ENCODE measurements around the gene RTN4RL2. TPM values are rescaled to one million over a fixed set of nuclear protein-coding genes. Genes with fewer than 3 reads are reported as not detected.
"Not testable (repeated sequence)": the region's sequence is repeated elsewhere in the genome, so short reads cannot be mapped to it uniquely, and the experiment has no call there.

The RTN4RL2 gene
- total RNA-seq, 2 donors from 2014 or later = 0.97 to 1.5 TPM

GRCh38 chr11:57439786-57440185 lies 20.5 kb upstream of the RTN4RL2 start:
- Histone ChIP-seq H3K4me3 (ENCODE audit: low read length) (no peak overlapping the region), H3K9me3 (ENCODE audit: control insufficient read depth, low read length) (no peaks in the 10 kb centered on the region), H3K4me1 (ENCODE audit: control insufficient read depth, insufficient read depth, low read length) (no peaks in the 10 kb centered on the region), H3K27ac (ENCODE audit: low read depth, low read length) (no peak overlapping the region), H3K36me3 (ENCODE audit: control insufficient read depth, insufficient read depth, low read length) (no peaks in the 10 kb centered on the region), H3K9ac (ENCODE audit: extremely low read depth, low read length, poor library complexity, severe bottlenecking) (no peak overlapping the region), H3K27me3 (ENCODE audit: control insufficient read depth, insufficient read depth, low read length, poor library complexity, severe bottlenecking) (peaks cover 6% of the 10 kb centered on the region)
- H3K4me3 Mint-ChIP-seq = no peak overlapping the region
- DNase-seq = no peak
- 80 to 82% methylated on average over 6 of the region's 6 CpGs for WGBS, 2 experiments (ENCODE audit: insufficient coverage in 1 of 2, insufficient read length in 1 of 2)
- no peaks in the 10 kb centered on the region for H3K36me3 Mint-ChIP-seq (ENCODE audit: low read depth)
- H3K27ac Mint-ChIP-seq = no peak overlapping the region
- no peaks in the 10 kb centered on the region for H3K4me1 Mint-ChIP-seq
- no peak for TF ChIP-seq CTCF (conservative IDR thresholded peaks at IDR 0.05)
- no peaks in the 10 kb centered on the region for H3K9me3 Mint-ChIP-seq
- H3K27me3 Mint-ChIP-seq (ENCODE audit: insufficient read depth) = peaks cover 12% of the 10 kb centered on the region

- Histone ChIP-seq H3K4me1 (ENCODE audit: control insufficient read depth, insufficient read depth, low read length) (no peaks in the 10 kb centered on the region), H3K27ac (ENCODE audit: low read depth, low read length) (no peak overlapping the region), H3K36me3 (ENCODE audit: control insufficient read depth, insufficient read depth, low read length) (no peaks in the 10 kb centered on the region), H3K4me3 (ENCODE audit: low read length) (no peak overlapping the region), H3K9me3 (ENCODE audit: control insufficient read depth, low read length) (no peaks in the 10 kb centered on the region), H3K9ac (ENCODE audit: extremely low read depth, low read length, poor library complexity, severe bottlenecking) (no peak overlapping the region), H3K27me3 (ENCODE audit: control insufficient read depth, insufficient read depth, low read length, poor library complexity, severe bottlenecking) (no peaks in the 10 kb centered on the region)
- Mint-ChIP-seq H3K4me1 (no peaks in the 10 kb centered on the region), H3K27ac (no peak overlapping the region), H3K36me3 (ENCODE audit: low read depth) (no peaks in the 10 kb centered on the region), H3K9me3 (no peaks in the 10 kb centered on the region), H3K4me3 (no peak overlapping the region), H3K27me3 (ENCODE audit: insufficient read depth) (peaks cover 10% of the 10 kb centered on the region)
- TF ChIP-seq CTCF (conservative IDR thresholded peaks at IDR 0.05) = no peak
- no peak for DNase-seq
- 87% methylated on average over 4 of the region's 4 CpGs; no CpG with 5 or more reads in 1 of the 2 experiments for WGBS, 2 experiments (ENCODE audit: insufficient coverage in 1 of 2, insufficient read length in 1 of 2)
Measured at GRCh38 chr11:57440744-57441414, 19.4 kb upstream of the RTN4RL2 start.

- 85 to 90% methylated on average over 8 to 9 of the region's 9 CpGs for WGBS, 2 experiments (ENCODE audit: insufficient coverage in 1 of 2, insufficient read length in 1 of 2)
- Mint-ChIP-seq H3K4me1 (no peaks in the 10 kb centered on the region), H3K27me3 (ENCODE audit: insufficient read depth) (peaks cover 19% of the 10 kb centered on the region), H3K9me3 (no peaks in the 10 kb centered on the region), H3K36me3 (ENCODE audit: low read depth) (no peaks in the 10 kb centered on the region), H3K4me3 (no peak overlapping the region), H3K27ac (no peak overlapping the region)
- no peak for TF ChIP-seq CTCF (conservative IDR thresholded peaks at IDR 0.05)
- no peaks in the 10 kb centered on the region for H3K9me3 ChIP-seq (ENCODE audit: control insufficient read depth, low read length)
- H3K9ac ChIP-seq (ENCODE audit: extremely low read depth, low read length, poor library complexity, severe bottlenecking) = no peak overlapping the region
- H3K4me1 ChIP-seq (ENCODE audit: control insufficient read depth, insufficient read depth, low read length) = no peaks in the 10 kb centered on the region
- no peak overlapping the region for H3K4me3 ChIP-seq (ENCODE audit: low read length)
- no peak for DNase-seq
- H3K27me3 ChIP-seq (ENCODE audit: control insufficient read depth, insufficient read depth, low read length, poor library complexity, severe bottlenecking) = peaks cover 4% of the 10 kb centered on the region
- H3K36me3 ChIP-seq (ENCODE audit: control insufficient read depth, insufficient read depth, low read length) = no peaks in the 10 kb centered on the region
- no peak overlapping the region for H3K27ac ChIP-seq (ENCODE audit: low read depth, low read length)
Measured at GRCh38 chr11:57444362-57445121, 15.8 kb upstream of the RTN4RL2 start.

- H3K27ac ChIP-seq (ENCODE audit: low read depth, low read length) = not testable (repeated sequence)
Measured at GRCh38 chr11:57445122-57445394, 15.3 kb upstream of the RTN4RL2 start.

More at GRCh38 chr11:57445122-57445394, 15.3 kb upstream of the RTN4RL2 start:
- H3K4me1 Mint-ChIP-seq; H3K27ac Mint-ChIP-seq; H3K36me3 Mint-ChIP-seq (ENCODE audit: low read depth); H3K4me1 ChIP-seq (ENCODE audit: control insufficient read depth, insufficient read depth, low read length); H3K9me3 ChIP-seq (ENCODE audit: control insufficient read depth, low read length); H3K9me3 Mint-ChIP-seq; H3K9ac ChIP-seq (ENCODE audit: extremely low read depth, low read length, poor library complexity, severe bottlenecking); DNase-seq; H3K4me3 ChIP-seq (ENCODE audit: low read length); H3K27me3 ChIP-seq (ENCODE audit: control insufficient read depth, insufficient read depth, low read length, poor library complexity, severe bottlenecking); H3K4me3 Mint-ChIP-seq; H3K36me3 ChIP-seq (ENCODE audit: control insufficient read depth, insufficient read depth, low read length): not testable (repeated sequence)
- 83 to 85% methylated on average over 5 to 8 of the region's 9 CpGs for WGBS, 2 experiments (ENCODE audit: insufficient coverage in 1 of 2, insufficient read length in 1 of 2)
- H3K27me3 Mint-ChIP-seq (ENCODE audit: insufficient read depth) = peaks cover 23% of the 10 kb centered on the region

All from endodermal cell (in vitro differentiated cells).